NOMO-1 (cell line): ENCODE data around the gene CELF2.
A peak's percentile ranks its signal among the peaks of the same experiment; 100 is the strongest.
"Not testable (repeated sequence)": the region's sequence is repeated elsewhere in the genome, so short reads cannot be mapped to it uniquely, and the experiment has no call there.

ENCODE experiments used
- DNase-seq, 2 experiments: peaks; one replicate each; lab custom pipeline; 2025; ENCODE audit not compliant: unreplicated experiment in 2 of 2; lab: John Stamatoyannopoulos, UW

The CELF2 gene

DNA sequence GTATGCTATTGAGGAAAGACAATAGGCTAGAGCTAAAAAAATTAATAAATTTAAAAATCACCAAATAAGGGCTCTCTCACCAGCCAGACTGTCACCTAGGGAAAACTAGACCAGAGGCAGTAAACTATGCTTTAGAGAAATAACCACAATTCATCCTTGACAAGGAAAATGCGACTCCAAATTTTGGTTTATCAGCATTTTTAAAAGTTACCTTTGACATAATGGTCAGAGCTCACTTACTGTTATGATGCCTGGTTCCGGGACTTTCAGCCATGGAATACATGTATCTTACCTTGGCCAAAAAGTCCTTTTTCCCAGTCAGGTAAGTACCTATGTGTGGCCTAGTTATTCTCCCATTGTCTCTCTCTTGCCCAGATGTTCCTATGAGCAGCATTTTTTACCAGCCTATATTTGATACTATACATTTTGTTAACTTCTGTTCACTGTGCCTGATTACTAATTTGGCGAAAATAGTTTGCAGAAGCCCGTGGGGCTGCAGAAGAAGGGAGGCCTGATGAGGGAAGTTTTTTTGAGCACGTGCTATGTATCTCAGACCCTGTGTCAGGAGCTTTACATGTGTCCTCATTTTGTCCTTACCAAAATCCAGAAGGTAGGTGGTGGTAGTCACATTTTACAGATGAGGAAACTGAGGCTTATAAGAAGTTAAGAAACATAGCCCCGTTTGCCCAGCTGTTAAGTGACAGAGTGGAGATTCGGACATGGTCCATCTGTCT, 149.7 kb downstream of the CELF2 start:
- DNase-seq, result peak; percentile 11 to 16

DNA sequence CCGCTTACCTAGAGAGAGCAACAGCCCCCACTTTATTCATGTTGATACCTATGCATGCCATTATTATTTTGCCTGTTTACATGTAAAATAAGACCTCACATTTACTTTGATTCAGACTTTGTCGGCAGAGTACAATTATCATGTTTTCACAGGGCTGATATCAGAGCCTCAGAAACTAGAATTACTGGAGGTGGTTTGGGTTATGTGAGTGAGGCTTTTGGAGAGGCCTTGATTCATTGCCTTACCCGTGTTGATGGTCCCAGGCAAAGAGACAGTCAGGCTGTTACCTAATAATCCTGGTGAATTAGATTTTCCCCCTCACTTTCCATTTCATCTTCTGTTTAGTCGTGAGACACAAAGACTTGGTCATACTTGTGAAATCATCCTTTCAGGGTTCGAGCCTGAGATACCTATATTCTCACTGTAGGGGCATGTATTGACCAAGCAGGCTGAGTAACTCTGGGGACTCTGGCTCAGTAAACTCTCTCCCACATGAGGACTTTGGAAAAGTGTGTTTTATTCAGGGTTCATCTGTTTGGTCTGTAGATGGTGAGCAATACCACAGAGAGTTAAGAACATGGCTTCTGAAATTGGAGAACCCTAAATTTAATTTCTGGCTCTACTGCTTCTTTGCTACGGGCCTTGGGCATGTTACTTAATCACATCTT, 150.9 kb downstream of the CELF2 start:
- DNase-seq, result no peak

DNA sequence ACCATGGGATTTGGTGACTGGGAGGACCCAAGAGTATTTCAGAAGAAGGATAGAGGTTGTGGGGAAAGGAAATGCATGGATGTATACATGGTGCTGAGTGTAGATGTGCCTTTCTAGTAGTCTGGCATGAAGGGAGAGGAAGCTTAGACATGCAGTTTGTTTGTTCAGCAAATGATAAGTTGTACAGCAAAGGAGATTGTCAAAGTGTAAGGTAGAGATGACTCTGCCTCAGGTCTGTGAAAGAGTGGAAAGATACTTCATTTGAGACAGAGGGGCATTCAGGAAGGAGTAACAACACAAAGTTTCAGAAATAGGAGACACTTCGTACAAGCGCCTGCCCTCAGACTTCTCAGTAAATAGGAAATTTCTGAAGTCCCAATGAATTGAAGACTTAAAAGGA, 152.3 kb downstream of the CELF2 start:
- no peak for DNase-seq

DNA sequence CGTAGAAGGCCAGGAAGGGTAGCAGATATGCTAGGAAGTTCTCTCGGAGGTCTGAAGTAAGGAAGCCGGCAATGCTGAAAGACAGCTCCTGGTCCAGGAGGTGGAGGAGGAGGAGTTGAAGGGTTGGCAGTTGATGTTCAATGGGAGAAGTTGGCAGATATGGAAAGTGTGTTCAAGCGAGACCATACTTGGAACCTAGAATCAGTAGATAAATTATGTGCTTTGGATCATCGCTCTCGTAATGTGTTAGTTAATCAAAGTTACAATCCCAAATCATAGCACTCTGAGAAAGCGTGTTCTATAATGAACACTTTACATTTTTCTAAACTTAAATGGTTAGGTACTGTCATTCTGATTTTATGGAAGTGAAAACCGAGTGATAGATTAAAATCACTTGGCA, 152.9 kb downstream of the CELF2 start:
- no peak for DNase-seq

DNA sequence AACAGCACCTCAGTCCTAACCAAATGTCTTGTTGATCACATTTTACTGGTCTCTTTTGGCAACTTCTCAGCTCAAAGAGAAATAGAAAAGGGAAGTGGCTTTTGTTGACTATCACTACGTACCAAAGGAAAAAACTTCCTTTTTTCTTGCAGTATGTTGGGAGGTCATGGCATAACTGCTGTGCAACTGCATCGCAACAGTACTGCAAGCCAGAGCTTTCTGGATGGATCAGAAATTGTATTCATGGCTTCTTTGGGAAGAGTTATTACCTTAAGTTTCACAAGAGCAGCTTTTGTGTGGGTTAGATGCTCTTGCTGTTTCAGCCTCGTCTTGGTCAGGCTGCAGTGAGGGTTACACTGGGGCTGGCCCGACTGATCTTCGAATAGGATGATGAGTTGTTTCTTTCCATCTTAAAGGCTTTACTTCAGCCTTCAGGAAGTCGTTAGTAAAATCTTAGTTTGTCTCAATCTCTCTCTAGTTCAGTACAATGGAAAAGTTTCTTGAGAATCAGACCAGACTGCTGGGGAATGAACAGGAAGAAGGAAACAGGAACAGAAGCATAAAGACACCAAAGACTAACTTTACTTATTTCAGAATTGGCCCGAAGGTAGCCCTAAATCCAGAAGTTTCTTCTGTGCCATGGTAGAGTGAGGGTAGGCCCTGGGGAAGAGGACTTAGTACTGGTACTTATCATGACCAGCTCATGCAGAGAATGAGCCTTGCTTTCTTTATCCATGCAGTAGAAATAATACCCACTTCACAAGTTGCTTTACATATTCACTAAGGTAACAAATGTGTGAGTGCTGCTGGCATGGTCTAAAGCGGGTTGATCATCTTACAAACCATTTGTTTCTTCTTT, 153.6 kb downstream of the CELF2 start:
- peak; percentile 80 to 94 for DNase-seq

DNA sequence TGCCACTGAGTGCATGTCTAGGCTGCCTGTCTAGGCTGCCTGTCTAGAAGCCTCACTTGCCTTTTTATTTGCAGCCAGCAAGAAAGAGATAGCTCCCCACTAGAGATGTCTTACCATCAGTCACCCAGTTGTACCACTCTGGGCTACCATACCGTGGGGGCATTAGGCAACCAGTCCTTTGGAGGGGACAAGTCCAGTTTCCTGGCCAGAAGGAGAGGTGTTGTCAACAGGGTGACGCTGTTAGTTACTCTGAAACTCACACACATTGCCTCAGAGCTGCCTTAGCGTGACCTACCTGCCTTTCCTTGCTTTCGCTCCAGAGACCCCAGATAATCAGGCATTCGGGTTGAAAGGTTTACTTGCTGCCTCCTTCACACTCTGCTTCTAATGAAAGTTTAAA, 155.4 kb downstream of the CELF2 start:
- DNase-seq, result no peak

DNA sequence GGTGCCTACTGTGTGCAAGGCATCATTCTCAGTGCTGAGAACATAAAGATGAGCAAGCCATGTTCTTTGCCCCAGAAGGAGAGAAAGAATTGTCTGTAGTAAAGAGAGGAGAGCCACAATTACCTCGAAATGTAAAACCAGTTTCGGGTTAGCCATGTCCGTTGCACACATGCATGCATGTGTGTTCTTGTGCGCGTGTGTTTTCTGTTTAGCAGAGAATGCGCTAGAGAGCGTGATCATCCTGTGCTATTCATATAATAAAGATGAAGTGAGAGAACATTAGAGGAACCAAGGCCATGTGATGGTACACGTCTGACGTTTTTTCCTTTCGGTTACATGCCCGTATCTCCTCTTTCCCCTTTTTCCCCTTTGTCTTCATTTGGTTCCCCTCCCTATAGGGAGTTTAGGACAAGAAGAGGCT, 158.2 kb downstream of the CELF2 start:
- DNase-seq, result peak; percentile 28 to 86

DNA sequence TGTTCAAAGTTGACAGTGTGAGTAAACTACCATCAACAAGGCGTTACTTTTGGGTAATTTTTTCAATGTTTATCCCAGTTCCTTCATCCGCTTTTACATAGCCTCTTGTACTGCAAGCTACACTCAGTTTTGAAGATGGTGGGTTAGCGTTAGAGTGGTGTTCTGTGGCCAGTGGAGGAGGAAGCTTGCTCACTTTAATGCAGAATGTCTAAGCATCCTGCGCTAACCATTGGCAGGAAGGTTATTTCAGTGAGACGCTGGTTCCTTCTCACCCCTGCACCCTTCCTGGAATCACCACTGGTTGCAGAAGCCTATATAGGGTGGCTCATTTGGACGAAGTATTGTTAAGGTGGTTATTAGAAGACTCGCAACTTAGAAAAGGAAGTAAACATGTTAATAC, 159.1 kb downstream of the CELF2 start:
- no peak for DNase-seq

DNA sequence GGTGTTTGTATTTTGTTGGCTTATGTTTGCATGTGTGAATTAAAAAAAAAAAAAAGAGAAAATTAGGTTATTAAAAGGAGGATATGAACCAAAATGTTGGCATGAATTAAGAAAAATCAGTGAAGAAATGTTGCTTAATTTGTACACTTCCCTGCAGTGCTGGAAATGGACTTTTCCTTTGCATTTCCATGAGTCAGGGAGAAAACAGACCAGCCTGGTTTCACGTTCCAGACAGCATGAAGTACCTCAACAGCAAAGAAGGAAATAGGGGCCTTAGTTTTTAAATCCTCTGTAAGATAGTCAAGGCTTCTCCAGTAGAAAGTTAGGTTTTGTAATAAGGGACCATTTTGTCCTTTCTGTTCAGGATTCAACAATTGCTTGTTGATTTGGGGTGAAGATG, 159.7 kb downstream of the CELF2 start:
- no peak for DNase-seq

DNA sequence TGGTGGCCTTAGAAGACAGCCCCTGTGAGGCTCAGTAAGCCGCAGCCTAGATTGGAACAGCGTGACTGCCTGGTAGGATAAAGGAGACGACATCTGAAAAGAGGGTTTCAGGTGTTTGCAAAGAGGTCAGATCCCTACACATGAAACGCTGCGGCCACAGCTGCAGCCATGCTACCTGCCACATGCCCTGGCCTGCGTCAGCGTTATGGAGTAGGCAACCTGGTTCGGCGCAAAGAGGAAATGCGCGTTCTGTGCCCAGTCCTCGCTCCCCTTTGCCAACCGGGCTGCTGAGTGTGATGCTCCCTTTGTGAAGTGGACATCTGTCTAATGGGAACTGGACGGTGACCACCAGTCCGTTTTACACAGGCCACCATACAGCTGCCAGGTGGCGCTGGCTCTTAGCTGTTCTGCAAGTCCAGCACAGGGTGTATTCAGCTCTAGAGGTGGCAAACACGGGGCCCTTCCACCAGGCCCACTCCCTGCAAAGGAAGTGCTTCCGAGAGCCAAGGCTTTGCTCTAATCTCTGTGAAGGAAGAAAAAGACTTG, 160.3 kb downstream of the CELF2 start:
- DNase-seq, result no peak

DNA sequence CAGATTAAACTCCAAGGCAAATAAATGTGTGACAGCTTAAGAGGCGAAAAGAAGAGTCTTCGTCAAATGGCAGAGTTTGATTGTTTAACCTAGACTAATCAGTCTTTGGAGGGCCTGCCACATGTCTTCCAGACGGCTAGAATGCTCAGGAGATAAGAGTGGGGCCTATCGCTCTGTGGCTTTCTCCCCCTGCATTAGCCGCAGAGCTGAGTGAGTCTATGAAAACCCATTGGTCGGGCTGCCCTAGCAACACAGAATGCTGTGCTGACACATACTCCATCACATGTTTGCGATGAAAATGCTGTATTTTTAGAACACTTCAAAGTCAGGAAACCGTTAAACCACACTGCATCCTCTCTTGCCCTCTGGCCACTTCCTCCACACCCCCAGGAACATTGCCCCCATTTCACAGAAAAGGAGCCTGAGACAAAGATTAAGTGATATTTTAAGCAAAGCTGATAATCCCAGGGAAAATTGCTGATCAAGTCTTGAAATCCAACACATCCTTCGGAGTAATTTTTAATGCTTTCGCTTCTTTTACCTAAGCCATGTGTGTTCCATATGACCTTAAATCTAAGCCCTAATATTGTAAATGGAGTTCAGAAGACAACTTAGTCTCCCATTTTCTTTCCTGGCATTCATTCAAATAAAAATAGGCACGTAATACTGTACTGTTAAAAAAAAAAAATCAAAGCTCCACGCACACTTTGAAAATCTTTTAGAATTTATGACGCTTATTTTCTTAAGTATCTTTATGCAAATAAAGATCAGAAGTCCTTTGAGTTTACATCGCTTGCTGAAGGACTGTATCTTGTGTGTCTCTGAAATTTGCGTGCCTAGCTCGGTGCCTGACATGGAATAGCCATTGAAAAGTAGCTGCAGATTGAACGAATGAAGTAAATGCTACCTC, 161.2 kb downstream of the CELF2 start:
- peak; percentile 87 to 98 for DNase-seq

DNA sequence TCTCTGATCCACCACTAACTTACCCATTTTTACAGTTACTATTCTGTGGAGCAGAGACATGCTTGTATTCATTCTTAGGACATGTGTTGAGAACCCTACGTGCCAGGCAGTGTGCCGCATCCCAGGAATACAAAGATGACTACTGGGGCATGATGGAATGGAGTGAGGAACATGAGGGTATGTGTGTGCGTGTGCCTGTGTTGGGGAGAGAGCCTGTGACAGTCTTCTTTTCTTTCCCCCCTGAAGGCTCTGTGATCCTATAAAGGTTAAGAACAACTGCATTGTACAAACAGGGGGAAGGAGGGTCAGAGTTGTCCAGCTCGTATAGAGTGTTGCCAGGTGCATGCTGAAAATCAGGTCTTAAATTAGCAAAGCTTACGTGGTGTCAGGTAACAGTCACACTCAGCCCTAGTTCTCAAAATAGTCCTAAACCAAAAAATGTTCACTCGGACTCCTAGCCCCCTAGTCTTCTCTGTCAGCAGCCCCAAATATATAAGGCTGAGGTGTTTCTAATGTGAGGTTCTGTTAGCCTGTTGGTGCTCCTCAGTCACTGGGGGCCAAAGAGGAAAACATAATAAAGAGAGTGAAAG, 161.9 kb downstream of the CELF2 start:
- DNase-seq, result no peak

DNA sequence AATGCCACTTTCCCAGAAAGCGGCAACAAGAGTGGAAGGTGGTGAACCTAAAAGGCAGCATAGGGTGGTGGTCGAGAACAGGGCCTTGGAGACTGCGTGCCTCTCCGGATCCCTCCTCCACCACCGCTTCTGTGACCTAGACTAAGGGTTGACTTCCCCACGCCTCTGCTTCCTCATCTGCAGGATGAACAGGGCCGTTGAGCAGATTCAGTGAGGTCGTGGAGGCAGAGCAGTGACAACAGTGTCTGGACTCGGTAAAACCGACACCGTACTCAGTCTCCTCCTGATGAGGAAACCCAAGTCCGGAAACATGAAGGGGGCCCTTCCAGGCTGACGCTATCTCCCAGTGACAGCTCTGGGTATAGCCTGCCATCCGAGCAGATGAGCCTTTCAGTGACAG, 162.6 kb downstream of the CELF2 start:
- DNase-seq, result peak; percentile 78 to 92

DNA sequence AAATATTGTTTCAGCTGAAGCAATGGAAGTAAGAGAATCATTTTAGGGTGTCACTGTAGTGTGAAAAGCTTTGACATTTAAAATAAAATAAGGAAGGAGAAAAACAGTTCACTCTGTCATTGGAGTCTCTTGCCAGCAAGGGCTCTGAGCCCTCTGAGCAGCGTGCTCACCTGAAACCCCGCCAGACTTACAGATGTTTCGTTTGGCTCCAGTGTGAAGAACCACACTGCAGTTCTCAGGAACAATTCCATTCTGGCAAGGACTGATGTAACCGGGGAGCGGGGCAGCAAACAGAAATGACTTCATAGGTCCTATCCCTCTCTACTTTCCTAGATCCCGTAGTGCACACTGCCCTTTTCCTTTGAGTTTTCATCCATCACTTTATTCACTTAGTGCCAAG, 164.3 kb downstream of the CELF2 start:
- no peak for DNase-seq

DNA sequence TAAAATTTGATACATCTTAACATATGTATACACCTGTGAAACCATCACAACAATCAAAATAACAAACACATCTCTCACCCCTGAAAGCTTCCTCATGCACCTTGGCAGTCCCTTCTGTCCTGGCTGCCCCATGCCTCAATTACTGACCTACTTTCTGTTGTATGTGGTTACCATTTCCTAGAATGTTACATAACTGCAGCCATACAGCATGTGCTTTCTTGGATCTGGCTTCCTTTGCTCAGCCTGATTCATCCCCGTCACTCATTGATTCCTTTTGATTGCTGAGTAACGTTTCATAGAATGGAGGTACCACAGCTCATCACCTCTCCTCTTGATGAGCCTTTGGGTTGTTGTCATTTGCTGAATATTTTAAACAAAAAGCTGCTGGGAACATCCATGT, 165.3 kb downstream of the CELF2 start:
- DNase-seq, result no peak

DNA sequence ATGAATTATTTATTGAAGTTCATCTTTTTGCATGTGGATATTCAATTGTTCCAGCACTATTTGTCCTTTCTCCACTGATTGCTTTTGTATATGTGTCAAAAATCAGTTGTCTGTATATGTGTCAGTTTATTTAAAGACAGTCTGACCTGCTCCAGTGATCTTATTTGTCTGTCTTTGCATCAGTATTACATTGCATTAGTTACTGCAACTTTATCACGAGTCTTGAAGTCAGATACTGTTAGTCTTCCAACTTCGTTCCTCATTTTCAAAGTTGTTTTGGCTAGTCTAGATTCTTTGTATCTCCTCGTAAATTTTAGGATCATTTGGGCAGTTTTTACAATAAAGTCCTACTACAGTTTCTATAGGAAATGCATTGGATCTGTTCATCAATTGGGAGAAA, 166.4 kb downstream of the CELF2 start:
- DNase-seq, result no peak

DNA sequence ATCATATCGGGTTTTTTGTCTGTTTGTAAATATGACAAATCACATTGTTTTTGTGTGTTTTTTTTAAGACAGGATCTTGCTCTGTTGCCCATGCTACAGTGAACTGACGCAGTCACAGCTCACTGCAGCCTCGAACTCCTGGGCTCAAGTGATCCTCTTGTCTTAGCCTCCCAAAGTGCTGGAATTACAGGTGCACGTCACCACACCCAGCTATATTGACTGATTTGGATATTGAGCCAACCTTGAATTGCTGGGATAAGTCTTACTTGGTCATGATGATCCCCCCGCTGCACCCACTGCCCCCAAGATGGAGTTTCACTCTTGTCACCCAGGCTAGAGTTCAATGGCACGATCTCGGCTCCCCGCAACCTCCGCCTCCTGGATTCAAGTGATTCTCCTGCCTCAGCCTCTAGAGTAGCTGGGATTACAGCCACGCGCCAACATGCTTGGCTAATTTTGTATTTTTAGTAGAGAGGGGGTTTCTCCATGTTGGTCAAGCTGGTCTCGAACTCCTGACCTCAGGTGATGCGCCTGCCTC, 167.5 kb downstream of the CELF2 start:
- not testable (repeated sequence) for DNase-seq

DNA sequence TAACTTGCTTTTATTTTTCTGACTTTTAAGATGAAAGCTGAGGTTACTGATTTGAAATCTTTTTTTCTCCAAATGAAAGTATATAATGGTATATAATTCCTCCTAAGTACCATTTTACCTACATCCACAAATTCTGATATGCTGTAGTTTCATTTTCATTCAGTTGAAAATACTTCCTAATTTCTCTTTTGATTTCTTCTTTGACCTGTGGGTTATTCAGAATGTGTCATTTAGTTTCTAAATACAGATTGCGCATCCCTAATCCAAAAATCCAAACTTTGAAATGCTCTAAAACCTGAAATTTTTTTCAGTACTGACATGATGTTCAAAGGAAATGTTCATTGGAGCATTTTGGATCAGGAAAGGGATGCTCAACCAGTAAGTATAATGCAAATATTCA, 168.7 kb downstream of the CELF2 start:
- DNase-seq, result no peak

DNA sequence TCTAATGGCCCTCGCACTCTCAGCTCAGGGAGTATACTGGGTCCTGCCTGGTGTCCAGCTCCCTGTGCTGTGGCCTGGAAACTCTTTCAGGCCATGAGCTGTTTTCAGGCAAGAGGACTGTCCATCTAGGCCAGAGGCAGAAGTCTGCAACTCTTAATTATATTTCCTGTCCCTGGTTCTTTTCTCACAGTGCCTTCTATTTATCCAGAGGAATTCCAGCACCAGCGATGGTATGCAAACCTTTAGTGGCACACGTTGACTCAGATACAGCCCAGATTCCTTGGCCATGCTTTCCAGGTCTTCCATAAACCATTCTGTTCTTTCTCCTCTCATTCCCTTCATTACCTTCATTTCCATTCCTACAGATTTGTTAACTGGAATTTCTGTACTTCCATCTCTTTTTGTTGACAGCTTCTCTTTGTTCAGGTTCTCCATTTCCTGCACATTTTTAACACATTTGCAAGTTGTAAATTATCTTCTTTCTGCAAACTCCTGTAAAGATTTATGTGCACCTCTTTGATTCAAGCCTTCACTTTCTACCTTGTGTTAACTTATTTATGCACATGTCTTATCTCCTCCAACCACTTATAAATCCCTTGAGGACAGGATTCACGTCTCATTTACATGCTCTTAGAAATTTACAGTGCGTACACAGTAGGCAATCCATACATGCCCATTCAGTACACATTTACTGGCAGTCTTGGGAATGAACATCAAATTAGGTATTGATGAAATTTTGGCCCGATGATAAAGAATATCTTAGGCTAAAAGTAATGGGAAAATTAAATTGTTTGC, 172.1 kb downstream of the CELF2 start:
- DNase-seq, result no peak
